ENCODE measurements around the gene SCO1.
A peak's percentile ranks its signal among the peaks of the same experiment; 100 is the strongest.

Gene SCO1

DNA sequence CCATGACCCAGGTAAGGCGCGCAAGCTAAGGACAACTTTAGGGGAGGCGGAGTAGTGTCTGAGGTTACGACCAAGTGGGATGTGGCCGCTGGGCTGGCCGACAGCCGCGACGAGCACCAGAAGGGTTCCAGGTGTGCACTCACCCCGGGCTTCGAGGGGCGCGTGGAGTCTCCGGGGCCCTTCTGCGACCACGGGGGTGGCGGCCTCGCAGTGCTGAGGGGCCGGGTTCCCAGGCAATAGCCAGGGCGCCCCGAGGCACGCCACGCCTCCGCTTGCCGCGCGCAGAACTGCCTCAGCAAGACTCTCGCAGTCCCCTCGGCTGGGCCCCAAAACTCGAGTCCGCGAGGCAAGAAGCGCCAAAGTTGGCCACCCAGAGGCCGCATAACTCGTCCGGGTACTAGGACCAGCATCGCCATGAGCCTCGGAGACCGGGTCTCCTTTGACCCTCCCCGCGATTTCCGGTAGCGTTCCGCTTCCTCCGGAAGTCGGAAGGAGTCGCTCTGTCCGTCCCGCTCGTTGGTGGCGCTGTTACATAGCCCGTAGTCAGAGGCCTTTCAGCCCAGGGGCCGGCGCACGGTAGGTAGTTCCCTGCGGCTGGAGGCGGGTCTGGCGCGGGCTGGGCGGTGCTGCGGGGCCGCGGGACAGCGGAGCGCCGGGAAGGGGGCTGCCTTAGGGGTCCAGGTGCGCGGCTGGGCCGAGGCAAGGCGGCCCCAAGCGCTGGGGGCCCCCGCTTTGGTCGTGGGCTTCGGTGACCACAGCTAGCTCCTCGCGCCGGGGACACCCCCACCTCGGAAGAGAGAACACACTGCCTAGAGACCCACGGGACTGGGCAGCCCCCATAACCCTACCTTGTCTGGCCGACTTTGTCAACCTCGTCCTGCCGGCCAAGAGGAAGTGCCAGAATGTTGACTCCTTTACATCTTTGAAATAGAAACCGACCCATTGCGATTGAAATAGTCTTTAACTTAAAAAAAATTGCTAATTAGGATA, at the start of gene SCO1, which contains the start of gene ADPRM:
Gene SCO1 (minus strand): TSS at position 442 of the 990 bp plus-strand sequence. CDS start 26 bp downstream, at position 416.
Gene ADPRM (plus strand): TSS at position 503 of the 990 bp plus-strand sequence. CDS start 7,333 bp downstream, outside the sequence.
- H3K36me3 ChIP-seq (ENCODE audit: control insufficient read depth in 5 of 5, insufficient read depth in 5 of 5, low read length in 5 of 5), result peaks cover 14 to 31% (median 16%) of the 10 kb centered on the region in 5 donors
- H3K9me3 ChIP-seq (ENCODE audit: control insufficient read depth in 5 of 5, low read length in 5 of 5), result no peaks in the 10 kb centered on the region
- H3K4me1 ChIP-seq (ENCODE audit: control insufficient read depth in 5 of 5, insufficient read depth in 5 of 5, low read length in 5 of 5), result peaks cover 0 to 34% (median 28%) of the 10 kb centered on the region in 5 donors
- H3K27ac ChIP-seq (ENCODE audit: low read depth, low read length), result peak within 1 kb of the TSS; percentile 93
- peak within 1 kb of the TSS; percentile 71 to 98 (median 92) for H3K4me3 ChIP-seq (ENCODE audit: low read depth in 1 of 5, low read length in 5 of 5)
- peak within 1 kb of the TSS; percentile 73 to 99 (median 96) for H3K9ac ChIP-seq (ENCODE audit: low read length in 5 of 5)
- no peaks in the 10 kb centered on the region for H3K27me3 ChIP-seq (ENCODE audit: control insufficient read depth in 5 of 5, insufficient read depth in 4 of 5, low read length in 5 of 5)

GRCh38 chr17:10745231-10745630, 47.9 kb upstream of the SCO1 start:
- Histone ChIP-seq H3K9ac (ENCODE audit: low read length in 5 of 5) (no peak overlapping the region), H3K4me3 (ENCODE audit: low read depth in 1 of 5, low read length in 5 of 5) (no peak overlapping the region), H3K36me3 (ENCODE audit: control insufficient read depth in 5 of 5, insufficient read depth in 5 of 5, low read length in 5 of 5) (no peaks in the 10 kb centered on the region), H3K4me1 (ENCODE audit: control insufficient read depth in 5 of 5, insufficient read depth in 5 of 5, low read length in 5 of 5) (peaks cover 0 to 16% (median 4%) of the 10 kb centered on the region in 5 donors), H3K27ac (ENCODE audit: low read depth, low read length) (no peak overlapping the region), H3K9me3 (ENCODE audit: control insufficient read depth in 5 of 5, low read length in 5 of 5) (no peaks in the 10 kb centered on the region), H3K27me3 (ENCODE audit: control insufficient read depth in 5 of 5, insufficient read depth in 4 of 5, low read length in 5 of 5) (peaks cover 0 to 4% (median 0%) of the 10 kb centered on the region in 5 donors)

DNA sequence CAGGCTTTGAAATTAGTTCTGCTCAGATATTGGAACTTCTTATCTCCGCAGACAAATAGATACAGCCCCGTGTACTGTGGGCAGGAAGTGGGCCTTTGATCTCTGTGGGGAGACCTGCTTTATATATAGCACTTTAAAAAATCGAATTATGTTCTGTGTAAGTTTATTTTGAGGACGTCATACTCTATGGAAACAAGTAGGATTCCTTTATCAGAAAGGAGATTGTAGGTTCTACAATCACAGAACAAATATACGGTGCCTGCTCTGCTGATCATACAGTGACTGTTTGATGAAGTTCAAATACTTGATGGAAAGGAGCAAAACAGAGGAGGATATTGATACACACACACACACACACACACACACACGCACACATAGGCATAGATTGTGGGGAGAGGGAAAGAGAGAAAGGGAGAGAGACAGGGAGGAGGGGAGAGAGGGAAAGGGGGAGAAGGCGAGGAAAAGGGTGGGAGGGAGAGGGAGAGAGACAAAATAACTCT, 47.2 kb upstream of the SCO1 start:
- H3K4me1 ChIP-seq (ENCODE audit: control insufficient read depth in 5 of 5, insufficient read depth in 5 of 5, low read length in 5 of 5), result peaks cover 0 to 16% (median 4%) of the 10 kb centered on the region in 5 donors
- H3K4me3 ChIP-seq (ENCODE audit: low read depth in 1 of 5, low read length in 5 of 5), result no peak overlapping the region
- no peaks in the 10 kb centered on the region for H3K9me3 ChIP-seq (ENCODE audit: control insufficient read depth in 5 of 5, low read length in 5 of 5)
- H3K27ac ChIP-seq (ENCODE audit: low read depth, low read length), result no peak overlapping the region
- H3K36me3 ChIP-seq (ENCODE audit: control insufficient read depth in 5 of 5, insufficient read depth in 5 of 5, low read length in 5 of 5), result no peaks in the 10 kb centered on the region
- H3K9ac ChIP-seq (ENCODE audit: low read length in 5 of 5), result no peak overlapping the region
- peaks cover 0 to 4% (median 0%) of the 10 kb centered on the region in 5 donors for H3K27me3 ChIP-seq (ENCODE audit: control insufficient read depth in 5 of 5, insufficient read depth in 4 of 5, low read length in 5 of 5)

DNA sequence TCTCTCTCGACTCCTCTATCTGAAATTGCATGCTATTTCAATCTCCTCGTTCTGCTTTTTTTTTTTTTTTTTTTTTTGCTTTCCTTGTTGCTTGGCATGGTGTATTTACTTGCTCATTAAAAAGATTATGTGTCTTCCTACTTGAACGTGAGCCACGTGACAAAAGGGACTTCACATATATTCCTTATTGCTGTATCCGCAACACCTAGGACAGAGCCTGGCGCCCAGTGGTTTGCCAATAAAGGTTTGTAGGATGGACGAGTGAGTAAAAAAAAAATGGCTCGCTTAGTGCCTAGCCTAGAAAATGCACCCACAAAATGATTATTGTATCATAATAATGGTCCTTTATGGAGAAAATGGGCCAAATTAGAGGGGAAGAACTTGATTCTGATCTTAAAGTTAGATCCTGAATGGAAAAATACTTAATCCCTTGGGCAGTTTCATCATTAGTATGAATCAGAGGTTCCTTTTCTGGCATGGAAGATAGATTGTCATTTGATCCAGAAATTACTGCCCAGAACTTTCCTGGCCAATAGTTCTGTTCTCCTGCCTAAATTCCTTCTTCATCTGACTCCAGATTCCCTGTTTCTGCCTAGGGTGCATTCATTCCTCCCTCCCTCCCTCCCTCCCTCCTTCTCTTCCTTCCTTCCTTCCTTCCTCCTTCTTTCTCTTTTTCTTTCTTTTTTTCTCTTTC, 46.1 kb upstream of the SCO1 start:
- Histone ChIP-seq H3K9ac (ENCODE audit: low read length in 5 of 5) (peak overlapping the region in 1 of 5 donors; percentile 48), H3K9me3 (ENCODE audit: control insufficient read depth in 5 of 5, low read length in 5 of 5) (no peaks in the 10 kb centered on the region), H3K4me1 (ENCODE audit: control insufficient read depth in 5 of 5, insufficient read depth in 5 of 5, low read length in 5 of 5) (peaks cover 0 to 13% (median 4%) of the 10 kb centered on the region in 5 donors), H3K36me3 (ENCODE audit: control insufficient read depth in 5 of 5, insufficient read depth in 5 of 5, low read length in 5 of 5) (no peaks in the 10 kb centered on the region), H3K27ac (ENCODE audit: low read depth, low read length) (peak overlapping the region; percentile 70), H3K4me3 (ENCODE audit: low read depth in 1 of 5, low read length in 5 of 5) (no peak overlapping the region), H3K27me3 (ENCODE audit: control insufficient read depth in 5 of 5, insufficient read depth in 4 of 5, low read length in 5 of 5) (peaks cover 0 to 4% (median 0%) of the 10 kb centered on the region in 5 donors)

DNA sequence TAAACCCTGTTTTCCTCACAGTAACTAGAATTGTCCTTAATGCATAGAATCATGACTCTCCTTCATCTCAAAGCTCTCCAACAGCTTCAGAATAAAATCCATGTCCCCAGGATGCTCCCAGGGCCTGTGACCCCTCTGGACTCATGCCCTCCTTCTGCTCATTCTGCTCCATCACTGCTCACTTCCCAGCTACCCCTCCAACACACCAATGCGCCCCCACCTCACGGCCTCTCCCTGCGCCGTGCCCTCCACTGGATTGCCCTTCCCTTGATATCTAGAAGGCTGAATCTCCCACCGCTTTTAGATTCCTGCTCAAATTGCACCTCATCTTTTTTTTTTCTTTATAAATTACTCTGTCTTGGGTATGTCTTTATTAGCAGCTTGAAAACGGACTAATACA, 45.1 kb upstream of the SCO1 start:
- Histone ChIP-seq H3K36me3 (ENCODE audit: control insufficient read depth in 5 of 5, insufficient read depth in 5 of 5, low read length in 5 of 5) (no peaks in the 10 kb centered on the region), H3K4me1 (ENCODE audit: control insufficient read depth in 5 of 5, insufficient read depth in 5 of 5, low read length in 5 of 5) (peaks cover 0 to 15% (median 12%) of the 10 kb centered on the region in 5 donors), H3K4me3 (ENCODE audit: low read depth in 1 of 5, low read length in 5 of 5) (no peak overlapping the region), H3K27me3 (ENCODE audit: control insufficient read depth in 5 of 5, insufficient read depth in 4 of 5, low read length in 5 of 5) (peaks cover 0 to 3% (median 0%) of the 10 kb centered on the region in 5 donors), H3K9ac (ENCODE audit: low read length in 5 of 5) (no peak overlapping the region), H3K27ac (ENCODE audit: low read depth, low read length) (no peak overlapping the region), H3K9me3 (ENCODE audit: control insufficient read depth in 5 of 5, low read length in 5 of 5) (no peaks in the 10 kb centered on the region)

GRCh38 chr17:10741416-10742135, 44.2 kb upstream of the SCO1 start:
- Histone ChIP-seq H3K4me1 (ENCODE audit: control insufficient read depth in 5 of 5, insufficient read depth in 5 of 5, low read length in 5 of 5) (peaks cover 0 to 18% (median 15%) of the 10 kb centered on the region in 5 donors), H3K27me3 (ENCODE audit: control insufficient read depth in 5 of 5, insufficient read depth in 4 of 5, low read length in 5 of 5) (no peaks in the 10 kb centered on the region), H3K9me3 (ENCODE audit: control insufficient read depth in 5 of 5, low read length in 5 of 5) (no peaks in the 10 kb centered on the region), H3K9ac (ENCODE audit: low read length in 5 of 5) (no peak overlapping the region), H3K4me3 (ENCODE audit: low read depth in 1 of 5, low read length in 5 of 5) (no peak overlapping the region), H3K27ac (ENCODE audit: low read depth, low read length) (no peak overlapping the region), H3K36me3 (ENCODE audit: control insufficient read depth in 5 of 5, insufficient read depth in 5 of 5, low read length in 5 of 5) (no peaks in the 10 kb centered on the region)

GRCh38 chr17:10739386-10739785, 42.1 kb upstream of the SCO1 start:
- peaks cover 0 to 18% (median 10%) of the 10 kb centered on the region in 5 donors for H3K4me1 ChIP-seq (ENCODE audit: control insufficient read depth in 5 of 5, insufficient read depth in 5 of 5, low read length in 5 of 5)

GRCh38 chr17:10738521-10739258, 41.4 kb upstream of the SCO1 start:
- Histone ChIP-seq H3K4me3 (ENCODE audit: low read depth in 1 of 5, low read length in 5 of 5) (no peak overlapping the region), H3K27ac (ENCODE audit: low read depth, low read length) (no peak overlapping the region), H3K9ac (ENCODE audit: low read length in 5 of 5) (no peak overlapping the region), H3K9me3 (ENCODE audit: control insufficient read depth in 5 of 5, low read length in 5 of 5) (no peaks in the 10 kb centered on the region), H3K36me3 (ENCODE audit: control insufficient read depth in 5 of 5, insufficient read depth in 5 of 5, low read length in 5 of 5) (no peaks in the 10 kb centered on the region), H3K4me1 (ENCODE audit: control insufficient read depth in 5 of 5, insufficient read depth in 5 of 5, low read length in 5 of 5) (peaks cover 0 to 16% (median 10%) of the 10 kb centered on the region in 5 donors), H3K27me3 (ENCODE audit: control insufficient read depth in 5 of 5, insufficient read depth in 4 of 5, low read length in 5 of 5) (no peaks in the 10 kb centered on the region)

More at GRCh38 chr17:10739386-10739785, 42.1 kb upstream of the SCO1 start:
- Histone ChIP-seq H3K36me3 (ENCODE audit: control insufficient read depth in 5 of 5, insufficient read depth in 5 of 5, low read length in 5 of 5) (no peaks in the 10 kb centered on the region), H3K4me3 (ENCODE audit: low read depth in 1 of 5, low read length in 5 of 5) (no peak overlapping the region), H3K9me3 (ENCODE audit: control insufficient read depth in 5 of 5, low read length in 5 of 5) (no peaks in the 10 kb centered on the region), H3K9ac (ENCODE audit: low read length in 5 of 5) (no peak overlapping the region), H3K27ac (ENCODE audit: low read depth, low read length) (no peak overlapping the region), H3K27me3 (ENCODE audit: control insufficient read depth in 5 of 5, insufficient read depth in 4 of 5, low read length in 5 of 5) (no peaks in the 10 kb centered on the region)

DNA sequence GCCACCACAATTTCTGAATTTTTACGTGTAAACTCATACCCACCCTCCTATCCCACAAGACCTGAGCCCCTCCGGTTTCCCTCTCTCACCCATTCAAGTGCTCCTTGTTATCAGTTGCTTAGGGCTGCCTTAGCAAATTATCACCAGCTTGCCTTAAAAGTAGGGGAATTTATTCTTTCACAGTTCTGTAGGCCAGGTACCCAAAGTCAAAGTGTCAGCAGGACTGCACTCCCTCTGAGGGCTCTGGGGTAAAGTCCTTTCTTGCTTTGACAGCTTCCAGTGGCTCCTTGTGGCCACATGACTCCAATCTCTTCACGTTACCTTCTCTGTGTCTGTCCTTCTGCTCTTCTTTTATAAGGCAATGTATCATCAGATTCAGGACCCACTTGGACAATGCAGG, 40.4 kb upstream of the SCO1 start:
- H3K9ac ChIP-seq (ENCODE audit: low read length in 5 of 5), result no peak overlapping the region
- H3K36me3 ChIP-seq (ENCODE audit: control insufficient read depth in 5 of 5, insufficient read depth in 5 of 5, low read length in 5 of 5), result no peaks in the 10 kb centered on the region
- H3K4me3 ChIP-seq (ENCODE audit: low read depth in 1 of 5, low read length in 5 of 5), result no peak overlapping the region
- H3K4me1 ChIP-seq (ENCODE audit: control insufficient read depth in 5 of 5, insufficient read depth in 5 of 5, low read length in 5 of 5), result peaks cover 0 to 16% (median 8%) of the 10 kb centered on the region in 5 donors
- H3K27ac ChIP-seq (ENCODE audit: low read depth, low read length), result no peak overlapping the region
- H3K9me3 ChIP-seq (ENCODE audit: control insufficient read depth in 5 of 5, low read length in 5 of 5), result no peaks in the 10 kb centered on the region
- no peaks in the 10 kb centered on the region for H3K27me3 ChIP-seq (ENCODE audit: control insufficient read depth in 5 of 5, insufficient read depth in 4 of 5, low read length in 5 of 5)
